HFFc6 (cell line): ENCODE results near the gene PACS2. TPM values are rescaled to one million over a fixed set of nuclear protein-coding genes. Genes with fewer than 3 reads are reported as not detected.
"Not testable (repeated sequence)": the region's sequence is repeated elsewhere in the genome, so short reads cannot be mapped to it uniquely, and the experiment has no call there.

Experiments used
- DNase-seq: peaks from one replicate; pipeline ENCODE4 v3.0.0-alpha.2; 2018
- H3K27ac Mint-ChIP-seq: 2 replicates; pipeline ENCODE4 v1.8.0; 2020; ENCODE audit warnings: mild to moderate bottlenecking, mixed read lengths
- H3K27me3 Mint-ChIP-seq: 2 replicates; pipeline ENCODE4 v1.8.0; 2021; ENCODE audit warnings: mild to moderate bottlenecking, moderate library complexity, mixed read lengths; ENCODE audit not compliant: insufficient read depth
- H3K36me3 Mint-ChIP-seq: 2 replicates; pipeline ENCODE4 v1.8.0; 2021; ENCODE audit warnings: low read depth, mixed read lengths
- H3K4me1 Mint-ChIP-seq: 2 replicates; pipeline ENCODE4 v1.8.0; 2020; ENCODE audit warnings: low read depth, mixed read lengths
- H3K4me3 Mint-ChIP-seq: 2 replicates; pipeline ENCODE4 v1.8.0; 2020; ENCODE audit warnings: mild to moderate bottlenecking, moderate library complexity, mixed read lengths
- H3K9me3 Mint-ChIP-seq: 2 replicates; pipeline ENCODE4 v1.8.0; 2020; ENCODE audit warnings: mild to moderate bottlenecking, mixed read lengths
- total RNA-seq, 6 experiments: library from RNA; stranded (reverse); fragmentation: NEBNext Ultra II Directional; extraction: Animal tissue kit (Norgen Biotek cat#: 25700); gene quantifications; 2 replicates in 1 of 6; 3 replicates in 5 of 6; pipeline ENCODE4 v1.2.3, GENCODE V29; 2021
- TF ChIP-seq, protein P1 (sequence below): fragments of 200-600 bp; sonication (generic); IDR thresholded peaks from 2 replicates; pipeline ENCODE4 v1.5.0; 2021; ENCODE audit warnings: antibody characterized with exemption, mild to moderate bottlenecking

Gene PACS2
- total RNA-seq, 6 experiments from 2014 or later = 33.5 to 38.5 (median 35.2) TPM

DNA sequence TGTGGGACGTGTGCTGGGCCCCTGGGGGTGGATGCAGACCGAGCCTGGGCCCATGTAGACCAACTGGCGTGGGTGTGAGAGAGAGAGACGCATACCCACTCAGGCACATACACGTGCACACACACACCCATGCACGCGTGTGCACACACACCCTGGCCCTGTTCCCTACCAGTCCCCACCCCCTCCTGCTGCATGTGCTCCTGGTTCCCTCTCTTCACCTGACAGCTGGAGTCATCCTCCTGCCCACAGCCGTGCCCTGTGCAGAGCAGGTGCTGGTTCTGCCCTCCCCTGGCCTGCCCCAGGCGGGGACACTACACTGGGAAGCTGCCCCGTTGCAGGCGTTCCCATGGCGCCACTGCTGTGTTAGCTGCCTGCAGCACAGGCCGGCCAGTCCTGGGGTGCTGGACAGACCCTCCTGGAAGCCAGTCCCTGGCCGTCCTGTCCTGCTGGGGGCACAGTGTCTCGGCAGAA is 18.5 kb downstream of the PACS2 start:
- H3K36me3 Mint-ChIP-seq = no peaks in the 10 kb centered on the region
- TF ChIP-seq, protein P1, sequence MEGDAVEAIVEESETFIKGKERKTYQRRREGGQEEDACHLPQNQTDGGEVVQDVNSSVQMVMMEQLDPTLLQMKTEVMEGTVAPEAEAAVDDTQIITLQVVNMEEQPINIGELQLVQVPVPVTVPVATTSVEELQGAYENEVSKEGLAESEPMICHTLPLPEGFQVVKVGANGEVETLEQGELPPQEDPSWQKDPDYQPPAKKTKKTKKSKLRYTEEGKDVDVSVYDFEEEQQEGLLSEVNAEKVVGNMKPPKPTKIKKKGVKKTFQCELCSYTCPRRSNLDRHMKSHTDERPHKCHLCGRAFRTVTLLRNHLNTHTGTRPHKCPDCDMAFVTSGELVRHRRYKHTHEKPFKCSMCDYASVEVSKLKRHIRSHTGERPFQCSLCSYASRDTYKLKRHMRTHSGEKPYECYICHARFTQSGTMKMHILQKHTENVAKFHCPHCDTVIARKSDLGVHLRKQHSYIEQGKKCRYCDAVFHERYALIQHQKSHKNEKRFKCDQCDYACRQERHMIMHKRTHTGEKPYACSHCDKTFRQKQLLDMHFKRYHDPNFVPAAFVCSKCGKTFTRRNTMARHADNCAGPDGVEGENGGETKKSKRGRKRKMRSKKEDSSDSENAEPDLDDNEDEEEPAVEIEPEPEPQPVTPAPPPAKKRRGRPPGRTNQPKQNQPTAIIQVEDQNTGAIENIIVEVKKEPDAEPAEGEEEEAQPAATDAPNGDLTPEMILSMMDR = no peak
- peaks cover 11% of the 10 kb centered on the region for H3K4me1 Mint-ChIP-seq
- no peaks in the 10 kb centered on the region for H3K9me3 Mint-ChIP-seq
- no peaks in the 10 kb centered on the region for H3K27me3 Mint-ChIP-seq
- DNase-seq = no peak
- H3K27ac Mint-ChIP-seq = no peak overlapping the region
- H3K4me3 Mint-ChIP-seq = no peak overlapping the region

DNA sequence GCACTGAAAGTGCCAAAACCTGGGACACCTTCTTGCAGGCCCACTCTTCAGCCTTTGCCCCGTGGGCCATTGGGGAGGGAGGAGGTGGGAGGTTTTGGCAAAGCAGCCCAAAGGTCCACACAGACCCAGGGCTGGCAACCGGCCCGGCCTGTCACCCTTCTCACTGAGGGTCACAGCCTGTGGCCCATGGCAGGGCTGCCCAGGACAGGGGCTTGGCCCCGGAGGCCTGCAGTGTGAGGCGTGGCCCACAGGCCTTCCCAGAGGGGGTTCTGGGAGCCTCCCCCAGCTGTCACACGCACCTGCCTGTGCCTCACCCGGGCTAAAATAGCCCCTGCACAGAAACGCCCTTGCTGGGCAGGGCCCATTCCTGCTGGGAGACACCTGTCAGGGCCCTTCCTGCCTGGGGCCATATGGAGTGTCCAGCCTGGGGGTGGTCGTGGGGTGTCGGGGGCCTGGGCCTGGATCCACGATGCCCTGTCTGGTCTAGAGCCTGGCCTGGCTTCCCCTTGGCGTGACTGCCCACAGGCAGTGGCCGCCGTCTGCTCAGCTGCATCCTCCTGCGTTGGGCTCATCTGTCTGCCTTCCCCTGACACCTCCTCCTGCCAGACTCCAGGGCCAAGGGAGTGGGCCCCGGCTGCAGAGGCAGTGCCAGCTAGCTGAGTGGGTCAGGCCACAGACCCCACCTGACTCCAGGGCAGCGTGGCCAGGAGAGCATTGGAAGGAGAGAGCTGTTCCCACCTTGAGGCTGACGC is 19.2 kb downstream of the PACS2 start:
- TF ChIP-seq, protein P1 = no peak
- no peaks in the 10 kb centered on the region for H3K9me3 Mint-ChIP-seq
- DNase-seq = no peak
- H3K27me3 Mint-ChIP-seq = no peaks in the 10 kb centered on the region
- H3K27ac Mint-ChIP-seq = no peak overlapping the region
- no peaks in the 10 kb centered on the region for H3K36me3 Mint-ChIP-seq
- no peak overlapping the region for H3K4me3 Mint-ChIP-seq
- H3K4me1 Mint-ChIP-seq = peaks cover 11% of the 10 kb centered on the region

DNA sequence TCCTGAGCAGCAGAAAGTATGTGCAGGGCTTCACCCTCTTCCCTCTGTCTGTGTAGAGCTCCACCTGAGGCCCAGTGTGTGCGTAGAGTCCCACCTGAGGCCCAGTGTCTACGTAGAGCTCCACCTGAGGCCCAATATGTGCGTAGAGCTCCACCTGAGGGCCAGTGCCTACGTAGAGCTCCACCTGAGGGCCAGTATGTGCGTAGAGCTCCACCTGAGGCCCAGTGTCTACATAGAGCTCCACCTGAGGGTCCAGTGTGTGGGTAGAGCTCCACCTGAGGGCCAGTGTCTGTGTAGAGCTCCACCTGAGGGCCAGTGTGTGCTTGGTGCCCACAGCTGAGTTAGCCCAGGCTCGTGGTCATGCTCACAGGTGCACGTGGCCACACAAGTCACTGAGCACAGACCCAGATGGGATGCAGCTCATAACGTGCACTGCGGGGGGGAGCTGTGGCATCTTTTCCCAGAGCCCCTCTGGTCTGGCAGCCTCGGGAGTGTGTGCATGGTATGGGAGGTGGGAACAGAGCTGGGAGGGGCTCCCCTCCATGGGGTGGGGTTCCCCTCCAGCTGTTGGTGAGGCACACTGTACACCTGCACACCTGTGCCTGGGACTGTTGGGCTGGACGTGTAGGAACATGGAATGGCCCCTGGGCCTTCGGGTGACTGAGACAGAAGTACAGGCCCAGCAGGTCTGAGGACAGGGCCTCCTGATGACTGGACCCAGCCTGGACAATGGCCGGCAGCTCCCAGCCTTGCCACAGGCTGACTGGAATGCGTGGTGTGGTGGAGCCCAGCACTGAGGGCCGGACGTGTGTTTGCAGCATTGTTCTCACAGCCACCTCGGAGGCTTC is 20.1 kb downstream of the PACS2 start:
- no peaks in the 10 kb centered on the region for H3K36me3 Mint-ChIP-seq
- no peak overlapping the region for H3K4me3 Mint-ChIP-seq
- no peaks in the 10 kb centered on the region for H3K27me3 Mint-ChIP-seq
- H3K9me3 Mint-ChIP-seq = no peaks in the 10 kb centered on the region
- TF ChIP-seq, protein P1 = no peak
- no peak overlapping the region for H3K27ac Mint-ChIP-seq
- peaks cover 11% of the 10 kb centered on the region for H3K4me1 Mint-ChIP-seq
- DNase-seq = no peak

DNA sequence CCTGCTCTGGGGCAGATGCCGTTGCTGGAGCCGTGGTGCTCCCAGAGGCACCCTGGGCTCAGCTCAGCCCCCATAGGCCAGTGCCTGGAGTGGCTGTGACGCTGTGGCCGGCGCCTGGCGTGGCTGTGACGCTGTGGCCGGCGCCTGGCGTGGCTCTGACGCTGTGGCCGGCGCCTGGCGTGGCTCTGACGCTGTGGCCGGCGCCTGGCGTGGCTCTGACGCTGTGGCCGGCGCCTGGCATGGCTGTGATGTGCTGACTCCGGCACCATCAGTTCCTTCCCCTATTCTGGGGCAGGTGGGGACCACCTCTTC is 20.6 kb downstream of the PACS2 start:
- H3K9me3 Mint-ChIP-seq, H3K27ac Mint-ChIP-seq, H3K27me3 Mint-ChIP-seq, DNase-seq, H3K4me3 Mint-ChIP-seq, H3K36me3 Mint-ChIP-seq: not testable (repeated sequence)
- peaks cover 11% of the 10 kb centered on the region for H3K4me1 Mint-ChIP-seq

DNA sequence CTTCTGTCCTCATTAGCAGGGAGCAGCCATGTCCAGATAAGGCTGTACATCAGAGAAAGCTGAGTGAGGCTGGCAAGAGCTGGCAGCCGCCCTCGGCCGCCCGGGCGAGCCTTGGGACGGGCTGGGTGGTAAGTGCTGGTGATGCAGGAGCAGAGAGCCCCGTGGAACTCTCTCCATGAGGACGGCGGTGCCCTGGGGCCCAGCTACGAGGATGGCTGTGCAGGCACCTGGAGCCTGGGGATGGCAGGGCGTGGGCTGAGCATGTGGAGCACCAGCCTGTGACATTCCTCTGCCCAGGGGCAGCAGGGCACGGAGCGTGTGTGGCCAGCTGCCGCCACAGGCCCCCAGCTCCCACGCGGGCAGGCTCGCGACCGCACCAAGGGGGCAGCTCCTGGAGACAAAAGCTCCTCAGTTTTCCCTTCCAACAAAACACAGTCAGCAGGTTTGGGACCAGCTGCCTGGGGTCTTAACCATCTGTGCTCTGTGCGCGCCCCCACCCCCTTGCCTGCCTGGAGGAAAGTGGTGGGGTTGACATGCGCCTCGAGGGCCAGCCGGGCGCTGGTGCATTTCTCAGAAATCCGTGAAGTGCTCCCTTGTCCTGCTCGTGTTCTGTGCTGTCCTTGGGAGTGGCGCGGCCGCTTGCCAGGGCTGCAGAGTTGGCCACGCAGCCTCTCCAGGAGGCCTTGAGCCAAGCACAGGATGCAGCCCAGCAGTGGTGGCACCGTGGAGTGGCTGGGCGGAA is 21.4 kb downstream of the PACS2 start:
- no peaks in the 10 kb centered on the region for H3K36me3 Mint-ChIP-seq
- H3K27ac Mint-ChIP-seq = no peak overlapping the region
- TF ChIP-seq, protein P1 = no peak
- H3K9me3 Mint-ChIP-seq = no peaks in the 10 kb centered on the region
- no peaks in the 10 kb centered on the region for H3K27me3 Mint-ChIP-seq
- H3K4me3 Mint-ChIP-seq = no peak overlapping the region
- H3K4me1 Mint-ChIP-seq = peaks cover 5% of the 10 kb centered on the region; the same call in 1 of the 2 replicates
- DNase-seq = no peak
